H1 (cell line): Measurements from ENCODE around the gene CBX2. TPM values are rescaled to one million over a fixed set of nuclear protein-coding genes. Genes with fewer than 3 reads are reported as not detected.

ENCODE experiments used
- CTBP2 ChIP-seq: IDR thresholded peaks from 2 replicates; pipeline ENCODE4 v1.7.0; 2011; ENCODE audit warnings: borderline replicate concordance, mild to moderate bottlenecking, moderate library complexity, mixed read lengths, low read length; ENCODE audit not compliant: insufficient read depth, insufficient read length
- RAD21 ChIP-seq, 2 experiments: IDR thresholded peaks in 1 of 2; conservative IDR thresholded peaks in 1 of 2; 2 replicates each; pipeline ENCODE4 v1.6.1; 2011; ENCODE audit warnings: low read depth in 2 of 2, low read length in 2 of 2, improper control_type of control experiment in 1 of 2, inconsistent platforms in 1 of 2, mild to moderate bottlenecking in 1 of 2, moderate library complexity in 1 of 2
- RNF2 ChIP-seq: fragments of 200-900, 300-1000 bp; sonication (generic); IDR thresholded peaks from 2 replicates; pipeline ENCODE4 v1.7.1; 2016; ENCODE audit warnings: borderline replicate concordance, low read depth, mild to moderate bottlenecking, antibody characterized with exemption, low read length; ENCODE audit not compliant: poor library complexity, severe bottlenecking; ENCODE audit errors: missing control alignments
- SIN3A ChIP-seq, 2 experiments: IDR thresholded peaks in 1 of 2; conservative IDR thresholded peaks in 1 of 2; 2 replicates each; pipeline ENCODE4 v1.6.1; 2011 to 2012; ENCODE audit warnings: low read length in 2 of 2, improper control_type of control experiment in 1 of 2, low read depth in 1 of 2, mild to moderate bottlenecking in 1 of 2
- SP2 ChIP-seq: IDR thresholded peaks from 2 replicates; pipeline ENCODE4 v1.6.1; 2012; ENCODE audit warnings: mild to moderate bottlenecking, low read length, inconsistent platforms
- SUZ12 ChIP-seq: fragments of 200-600 bp; sonication (generic); IDR thresholded peaks from 2 replicates; pipeline ENCODE4 v1.6.1; 2012; ENCODE audit warnings: mild to moderate bottlenecking, inconsistent platforms, low read length, moderate library complexity, mixed read lengths
- TAF7 ChIP-seq: optimal IDR thresholded peaks from 2 replicates; pipeline ENCODE3; 2011; ENCODE audit warnings: low read depth, mild to moderate bottlenecking, inconsistent platforms, low read length, moderate library complexity, borderline replicate concordance
- TCF12 ChIP-seq: IDR thresholded peaks from 2 replicates; pipeline ENCODE4 v1.6.1; 2011; ENCODE audit warnings: low read depth, mild to moderate bottlenecking, low read length
- polyA plus RNA-seq, 7 experiments: library from polyadenylated mRNA; depleted of rRNA in 3 of 7; stranded (reverse) in 5 of 7; unstranded in 2 of 7; fragments of >200 nt in 5 of 7; fragments of 200-250 nt in 2 of 7; gene quantifications; 1 replicate in 5 of 7; 2 replicates in 1 of 7; 4 replicates in 1 of 7; pipeline versions ENCODE4 v1.2.1 to v1.2.3, GENCODE V29; 2011 to 2013; ENCODE audit warnings: missing spikeins in 2 of 7, mixed read lengths in 2 of 7
- total RNA-seq: library from RNA; stranded (reverse); fragmentation: NEBNext Ultra II Directional; extraction: Animal tissue kit (Norgen Biotek cat#: 25700); gene quantifications from 2 replicates; pipeline ENCODE4 v1.2.1, GENCODE V29; 2021
- TF ChIP-seq, protein P1 (sequence below): IDR thresholded peaks from 2 replicates; pipeline ENCODE4 v1.6.1; 2012; ENCODE audit warnings: inconsistent platforms

The CBX2 gene
- total and polyA plus RNA-seq, 2 of the 8 experiments (the other 6 are each of a cell fraction or from before 2014, with no cell fraction given) = 64.3 to 83.9 TPM

DNA sequence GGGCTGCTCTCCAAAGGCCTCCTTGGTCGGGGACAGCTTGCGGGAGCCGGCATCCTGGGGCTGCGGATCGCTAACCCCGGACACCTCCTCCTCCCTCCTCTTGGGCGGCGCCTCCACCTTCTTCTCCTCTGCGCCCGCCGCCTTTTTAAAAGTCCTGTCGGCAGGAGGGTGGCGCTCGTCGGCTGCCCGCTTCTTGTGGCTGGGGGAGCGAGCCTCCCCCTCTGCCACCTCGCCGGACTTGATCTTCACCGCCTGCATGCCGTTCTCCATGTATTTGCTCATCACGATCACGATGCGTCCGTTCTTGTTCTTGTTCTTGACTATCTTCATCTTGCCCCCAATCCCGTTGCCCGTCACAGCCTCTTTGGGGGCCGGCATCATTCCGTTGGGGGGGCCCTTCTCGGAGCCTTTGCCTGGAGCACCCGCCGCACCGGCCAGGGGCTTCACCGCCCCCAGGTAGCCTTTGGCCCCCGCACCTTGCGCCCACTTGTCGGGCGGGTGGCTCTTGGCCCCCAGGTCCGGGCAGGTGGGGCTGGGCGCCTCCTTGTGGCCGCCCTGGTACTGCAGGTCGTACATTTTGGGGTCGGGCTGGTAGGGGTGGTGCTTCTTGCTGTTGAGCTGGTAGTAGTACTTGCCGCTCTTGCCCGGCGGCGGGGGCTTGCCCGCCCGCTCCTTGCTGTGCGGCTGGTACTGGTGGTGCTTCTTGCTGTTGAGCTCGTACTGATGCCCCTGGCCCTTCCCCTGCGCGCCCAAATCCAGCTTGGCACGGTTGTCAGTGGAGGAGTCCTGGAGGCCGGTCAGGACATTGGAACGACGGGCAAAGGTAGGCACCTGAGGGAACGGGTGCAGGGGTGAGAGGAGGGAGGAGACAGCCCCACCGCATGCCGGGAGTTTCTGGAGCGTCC is 56.9 kb downstream of the CBX2 start (continued):
- peak; percentile 21 for TF ChIP-seq CTBP2
- 0 out of 4 replicates have a peak, but pooled peaks of 1 of the 2 experiments have one; percentile 5 for TF ChIP-seq SIN3A (conservative IDR thresholded peaks at IDR 0.05 in 1 of 2, IDR thresholded peaks at IDR 0.05 in 1 of 2; ENCODE audit: low read depth in 1 of 2, low read length in 2 of 2)
- TF ChIP-seq, protein P1, sequence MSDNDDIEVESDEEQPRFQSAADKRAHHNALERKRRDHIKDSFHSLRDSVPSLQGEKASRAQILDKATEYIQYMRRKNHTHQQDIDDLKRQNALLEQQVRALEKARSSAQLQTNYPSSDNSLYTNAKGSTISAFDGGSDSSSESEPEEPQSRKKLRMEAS = peak; percentile 73
- TF ChIP-seq SUZ12 = peak; percentile 44
- peak; percentile 40 for TF ChIP-seq RNF2
- TF ChIP-seq RAD21 (IDR thresholded peaks at IDR 0.05 in 1 of 2, conservative IDR thresholded peaks at IDR 0.05 in 1 of 2; ENCODE audit: low read depth in 2 of 2, low read length in 2 of 2) = peak; percentile 69 to 74
- 0 out of 2 replicates have a peak, but pooled peaks have one; percentile 34 for TF ChIP-seq TCF12
- no peak for TF ChIP-seq TAF7
- no peak for TF ChIP-seq SP2
- TF ChIP-seq, all 59 proteins: peak for 11
